MM.1S (cell line): ENCODE results near the gene CYB5D1.

Source experiments
- EZH2 ChIP-seq: fragments of 300-600 bp; sonication (generic); optimal IDR thresholded peaks from 2 replicates; pipeline ENCODE3; 2017; ENCODE audit warnings: low read depth, mild to moderate bottlenecking, antibody characterized with exemption, low read length, mixed read lengths
- EZH2phosphoT487 ChIP-seq: fragments of 300-600 bp; sonication (generic); IDR thresholded peaks from 2 replicates; pipeline ENCODE4 v1.6.1; 2018; ENCODE audit warnings: antibody characterized with exemption, low read length
- TF ChIP-seq, protein P1 (sequence below): fragments of 300-600 bp; sonication (generic); IDR thresholded peaks from 2 replicates; pipeline ENCODE4 v1.5.1; 2016; ENCODE audit warnings: antibody characterized with exemption, low read length, mixed read lengths

DNA sequence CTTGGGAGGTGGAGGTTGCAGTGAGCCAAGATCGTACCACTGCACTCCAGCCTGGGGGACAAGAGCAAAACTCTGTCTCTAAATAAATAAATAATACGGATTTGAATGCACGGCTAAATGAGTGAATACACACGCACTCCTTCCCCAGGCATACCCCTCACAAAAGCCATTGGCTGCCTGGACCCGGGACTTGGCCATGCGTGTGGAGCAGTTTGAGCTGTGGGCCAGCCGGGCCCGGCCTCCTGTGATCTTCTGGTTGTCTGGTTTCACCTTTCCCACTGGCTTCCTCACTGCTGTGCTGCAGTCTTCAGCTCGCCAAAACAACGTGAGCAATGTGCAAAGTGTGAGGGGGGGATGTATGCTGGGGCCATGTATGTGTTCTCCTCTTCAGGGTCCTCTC, 25.4 kb upstream of the CYB5D1 start:
- TF ChIP-seq, protein P1, sequence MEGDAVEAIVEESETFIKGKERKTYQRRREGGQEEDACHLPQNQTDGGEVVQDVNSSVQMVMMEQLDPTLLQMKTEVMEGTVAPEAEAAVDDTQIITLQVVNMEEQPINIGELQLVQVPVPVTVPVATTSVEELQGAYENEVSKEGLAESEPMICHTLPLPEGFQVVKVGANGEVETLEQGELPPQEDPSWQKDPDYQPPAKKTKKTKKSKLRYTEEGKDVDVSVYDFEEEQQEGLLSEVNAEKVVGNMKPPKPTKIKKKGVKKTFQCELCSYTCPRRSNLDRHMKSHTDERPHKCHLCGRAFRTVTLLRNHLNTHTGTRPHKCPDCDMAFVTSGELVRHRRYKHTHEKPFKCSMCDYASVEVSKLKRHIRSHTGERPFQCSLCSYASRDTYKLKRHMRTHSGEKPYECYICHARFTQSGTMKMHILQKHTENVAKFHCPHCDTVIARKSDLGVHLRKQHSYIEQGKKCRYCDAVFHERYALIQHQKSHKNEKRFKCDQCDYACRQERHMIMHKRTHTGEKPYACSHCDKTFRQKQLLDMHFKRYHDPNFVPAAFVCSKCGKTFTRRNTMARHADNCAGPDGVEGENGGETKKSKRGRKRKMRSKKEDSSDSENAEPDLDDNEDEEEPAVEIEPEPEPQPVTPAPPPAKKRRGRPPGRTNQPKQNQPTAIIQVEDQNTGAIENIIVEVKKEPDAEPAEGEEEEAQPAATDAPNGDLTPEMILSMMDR, result no peak
- no peak for TF ChIP-seq EZH2phosphoT487
- no peak for TF ChIP-seq EZH2
